Vagina (tissue), 2 donors: ENCODE measurements around the gene SMPD3.

ENCODE experiments used
- POLR2A ChIP-seq, 2 donors: fragments of 450-650 bp; IDR thresholded peaks; one replicate each; pipeline ENCODE4 v1.6.1; 2017; ENCODE audit warnings: antibody characterized with exemption in 2 of 2, mild to moderate bottlenecking in 2 of 2, moderate library complexity in 2 of 2
- POLR2AphosphoS5 ChIP-seq, 2 donors: sonication (generic); formaldehyde crosslinking; IDR thresholded peaks; one replicate each; pipeline ENCODE4 v1.9.0; 2017; ENCODE audit warnings: antibody characterized with exemption in 2 of 2, mild to moderate bottlenecking in 2 of 2, low read depth in 1 of 2; ENCODE audit not compliant: insufficient read depth in 1 of 2
- TF ChIP-seq, protein P1 (sequence below), 3 experiments: fragments of 450-650 bp in 2 of 3; fragments of 200-600 bp in 1 of 3; sonication (generic) in 1 of 3; IDR thresholded peaks; one replicate each; pipeline ENCODE4 v1.5.1; 2017 to 2019; ENCODE audit warnings: antibody characterized with exemption in 3 of 3, mild to moderate bottlenecking in 2 of 3, moderate library complexity in 2 of 3

DNA sequence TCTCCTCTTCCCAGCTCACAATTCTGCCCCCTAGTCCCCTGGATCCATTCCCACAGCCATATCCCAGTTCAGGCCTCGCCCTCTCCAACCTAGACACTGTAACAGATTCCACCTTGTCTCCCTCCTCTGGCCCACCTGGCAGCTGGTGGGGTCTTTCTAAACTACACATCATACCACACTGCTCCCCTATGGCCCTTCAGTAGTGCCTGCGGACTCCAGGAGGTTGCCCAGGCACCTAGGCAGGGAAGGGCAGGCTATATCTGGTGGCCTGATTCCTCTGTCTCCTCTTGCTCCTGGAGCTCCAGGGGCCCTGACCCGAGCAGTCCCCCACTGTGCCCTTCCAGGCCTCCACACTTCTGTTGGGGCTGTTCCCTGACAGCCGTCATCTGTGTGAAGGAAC lies 64.5 kb downstream of the SMPD3 start:
- TF ChIP-seq POLR2AphosphoS5 (IDR thresholded peaks at IDR 0.05; ENCODE audit: insufficient read depth in 1 of 2, low read depth in 1 of 2) (no peak), POLR2A (IDR thresholded peaks at IDR 0.05) (no peak)
- TF ChIP-seq, protein P1, sequence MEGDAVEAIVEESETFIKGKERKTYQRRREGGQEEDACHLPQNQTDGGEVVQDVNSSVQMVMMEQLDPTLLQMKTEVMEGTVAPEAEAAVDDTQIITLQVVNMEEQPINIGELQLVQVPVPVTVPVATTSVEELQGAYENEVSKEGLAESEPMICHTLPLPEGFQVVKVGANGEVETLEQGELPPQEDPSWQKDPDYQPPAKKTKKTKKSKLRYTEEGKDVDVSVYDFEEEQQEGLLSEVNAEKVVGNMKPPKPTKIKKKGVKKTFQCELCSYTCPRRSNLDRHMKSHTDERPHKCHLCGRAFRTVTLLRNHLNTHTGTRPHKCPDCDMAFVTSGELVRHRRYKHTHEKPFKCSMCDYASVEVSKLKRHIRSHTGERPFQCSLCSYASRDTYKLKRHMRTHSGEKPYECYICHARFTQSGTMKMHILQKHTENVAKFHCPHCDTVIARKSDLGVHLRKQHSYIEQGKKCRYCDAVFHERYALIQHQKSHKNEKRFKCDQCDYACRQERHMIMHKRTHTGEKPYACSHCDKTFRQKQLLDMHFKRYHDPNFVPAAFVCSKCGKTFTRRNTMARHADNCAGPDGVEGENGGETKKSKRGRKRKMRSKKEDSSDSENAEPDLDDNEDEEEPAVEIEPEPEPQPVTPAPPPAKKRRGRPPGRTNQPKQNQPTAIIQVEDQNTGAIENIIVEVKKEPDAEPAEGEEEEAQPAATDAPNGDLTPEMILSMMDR (IDR thresholded peaks at IDR 0.05), result no peak
